Liver (tissue), 9 donors: Measurements from ENCODE around the gene GTF2E1. TPM values are rescaled to one million over a fixed set of nuclear protein-coding genes. Genes with fewer than 3 reads are reported as not detected.

Experiments
- DNase-seq: peaks from one replicate; pipeline ENCODE4 v3.0.0-alpha.2; 2017; ENCODE audit warnings: low spot score
- H3K27ac ChIP-seq, 2 donors: one replicate each; pipeline ENCODE4 v1.7.0; 2013; ENCODE audit warnings: inconsistent platforms in 2 of 2, low read length in 2 of 2, control low read depth in 1 of 2, low read depth in 1 of 2, mild to moderate bottlenecking in 1 of 2
- H3K27me3 ChIP-seq, 4 donors: one replicate each; pipeline versions ENCODE4 v1.6.1 to v1.7.0; 2013; ENCODE audit warnings: low read length in 3 of 4, inconsistent platforms in 1 of 4, mild to moderate bottlenecking in 1 of 4, moderate library complexity in 1 of 4; ENCODE audit not compliant: control insufficient read depth in 4 of 4, insufficient read depth in 4 of 4
- H3K36me3 ChIP-seq, 4 donors: one replicate each; pipeline versions ENCODE4 v1.6.1 to v1.7.0; 2013; ENCODE audit warnings: low read length in 3 of 4, mild to moderate bottlenecking in 3 of 4, low read depth in 1 of 4, moderate library complexity in 1 of 4; ENCODE audit not compliant: control insufficient read depth in 4 of 4, insufficient read depth in 3 of 4
- H3K4me1 ChIP-seq, 4 donors: one replicate each; pipeline versions ENCODE4 v1.6.1 to v1.7.0; 2013; ENCODE audit warnings: low read length in 3 of 4, mild to moderate bottlenecking in 3 of 4, moderate library complexity in 1 of 4; ENCODE audit not compliant: control insufficient read depth in 4 of 4, insufficient read depth in 4 of 4
- H3K4me3 ChIP-seq, 3 donors: one replicate each; pipeline versions ENCODE4 v1.6.1 to v1.7.0; 2013; ENCODE audit warnings: low read length in 3 of 3, control low read depth in 1 of 3, low read depth in 1 of 3, mild to moderate bottlenecking in 1 of 3
- H3K9ac ChIP-seq, 2 donors: one replicate each; pipeline ENCODE4 v1.7.0; 2013; ENCODE audit warnings: low read length in 2 of 2, mild to moderate bottlenecking in 2 of 2, moderate library complexity in 2 of 2, control low read depth in 1 of 2, low read depth in 1 of 2
- H3K9me3 ChIP-seq, 4 donors: one replicate each; pipeline versions ENCODE4 v1.6.1 to v1.7.0; 2013; ENCODE audit warnings: low read length in 3 of 4; ENCODE audit not compliant: control insufficient read depth in 4 of 4
- EGR1 ChIP-seq, 2 donors: IDR thresholded peaks; 2 replicates each; pipeline ENCODE4 v1.6.1; 2016 to 2018; ENCODE audit warnings: antibody characterized with exemption in 2 of 2, low read depth in 2 of 2
- FOXA1 ChIP-seq: IDR thresholded peaks from 2 replicates; pipeline ENCODE4 v1.6.1; 2016; ENCODE audit warnings: antibody characterized with exemption
- FOXA2 ChIP-seq: IDR thresholded peaks from 2 replicates; pipeline ENCODE4 v1.6.1; 2016; ENCODE audit warnings: antibody characterized with exemption
- GABPA ChIP-seq, 2 donors: IDR thresholded peaks in 1 of 2; conservative IDR thresholded peaks in 1 of 2; 2 replicates each; pipeline ENCODE4 v1.6.1; 2016; ENCODE audit warnings: antibody characterized with exemption in 2 of 2, mild to moderate bottlenecking in 1 of 2, moderate library complexity in 1 of 2
- HNF4A ChIP-seq, 2 donors: conservative IDR thresholded peaks; 2 replicates each; pipeline ENCODE4 v1.6.1; 2016; ENCODE audit warnings: antibody characterized with exemption in 2 of 2, mild to moderate bottlenecking in 2 of 2
- HNF4G ChIP-seq: IDR thresholded peaks from 2 replicates; pipeline ENCODE4 v1.6.1; 2016; ENCODE audit warnings: antibody characterized with exemption
- JUND ChIP-seq, 2 donors: IDR thresholded peaks; 2 replicates each; pipeline ENCODE4 v1.6.1; 2016; ENCODE audit warnings: antibody characterized with exemption in 2 of 2
- NR2F2 ChIP-seq: IDR thresholded peaks from 2 replicates; pipeline ENCODE4 v1.6.1; 2016; ENCODE audit warnings: antibody characterized with exemption
- RAD21 ChIP-seq, 2 donors: IDR thresholded peaks; 2 replicates each; pipeline ENCODE4 v1.6.1; 2016; ENCODE audit warnings: antibody characterized with exemption in 2 of 2, mild to moderate bottlenecking in 2 of 2
- SP1 ChIP-seq: IDR thresholded peaks from 2 replicates; pipeline ENCODE4 v1.6.1; 2018; ENCODE audit warnings: antibody characterized with exemption, mild to moderate bottlenecking
- TAF1 ChIP-seq: conservative IDR thresholded peaks from 2 replicates; pipeline ENCODE4 v1.6.1; 2016; ENCODE audit warnings: antibody characterized with exemption, mild to moderate bottlenecking
- YY1 ChIP-seq: IDR thresholded peaks from 2 replicates; pipeline ENCODE4 v1.6.1; 2016; ENCODE audit warnings: antibody characterized with exemption, mild to moderate bottlenecking
- ZBTB33 ChIP-seq: IDR thresholded peaks from 2 replicates; pipeline ENCODE4 v1.6.1; 2016; ENCODE audit warnings: antibody characterized with exemption
- WGBS: extraction: QIAGEN DNeasy Blood & Tissue Kit; methylation state at CpG from one replicate; pipeline ENCODE4 v1.1.7; 2013; 5-methylcytosine and 5-hydroxymethylcytosine counted together
- polyA plus RNA-seq, 2 donors: library from polyadenylated mRNA; stranded (reverse) in 1 of 2; unstranded in 1 of 2; fragments of 200-250 nt in 1 of 2; fragments of >200 nt in 1 of 2; fragmentation: Nextera tagmentation in 1 of 2; extraction: Ambion mirVana in 1 of 2; gene quantifications; one replicate each; pipeline versions ENCODE4 v1.2.1 to v1.2.3, GENCODE V29; 2013 to 2015
- total RNA-seq, 2 donors: library from RNA; depleted of rRNA; stranded (reverse); fragments of >200 nt; gene quantifications; one replicate each; pipeline ENCODE4 v1.2.3, GENCODE V29; 2014
- TF ChIP-seq, protein P1 (sequence below): IDR thresholded peaks from 2 replicates; pipeline ENCODE4 v1.6.1; 2016; ENCODE audit warnings: antibody characterized with exemption
- TF ChIP-seq, protein P2 (sequence below): IDR thresholded peaks from 2 replicates; pipeline ENCODE4 v1.6.1; 2016; ENCODE audit warnings: antibody characterized with exemption
- TF ChIP-seq, protein P3 (sequence below): fragments of 150-350 bp; IDR thresholded peaks from 2 replicates; pipeline ENCODE4 v1.5.1; 2017; ENCODE audit warnings: improper control_type of control experiment, low read depth, low read length; ENCODE audit not compliant: missing input control
- TF ChIP-seq, protein P4 (sequence below): IDR thresholded peaks from 2 replicates; pipeline ENCODE4 v1.6.1; 2016; ENCODE audit warnings: antibody characterized with exemption, mild to moderate bottlenecking
- donor health status: healthy.
- donor health status: healthy.
- donor health status: healthy.
- donor health status: healthy.
- donor health status: healthy.

The GTF2E1 gene
- total and polyA plus RNA-seq, 4 donors, result 2.3 to 9.5 (median 3.9) TPM

- Histone ChIP-seq H3K27ac (no peak overlapping the region), H3K9me3 (no peaks in the 10 kb centered on the region), H3K36me3 (peaks cover 0 to 8% (median 2%) of the 10 kb centered on the region in 4 donors), H3K4me3 (no peak overlapping the region), H3K9ac (no peak overlapping the region), H3K27me3 (no peaks in the 10 kb centered on the region), H3K4me1 (no peaks in the 10 kb centered on the region)
- no peak for DNase-seq
- TF ChIP-seq ZBTB33, result no peak
- TF ChIP-seq JUND (IDR thresholded peaks at IDR 0.05), result no peak
- TF ChIP-seq, protein P1, sequence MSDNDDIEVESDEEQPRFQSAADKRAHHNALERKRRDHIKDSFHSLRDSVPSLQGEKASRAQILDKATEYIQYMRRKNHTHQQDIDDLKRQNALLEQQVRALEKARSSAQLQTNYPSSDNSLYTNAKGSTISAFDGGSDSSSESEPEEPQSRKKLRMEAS, result no peak
- no peak for TF ChIP-seq SP1
- TF ChIP-seq NR2F2, result no peak
- TF ChIP-seq RAD21 (IDR thresholded peaks at IDR 0.05), result no peak
- TF ChIP-seq, protein P2, sequence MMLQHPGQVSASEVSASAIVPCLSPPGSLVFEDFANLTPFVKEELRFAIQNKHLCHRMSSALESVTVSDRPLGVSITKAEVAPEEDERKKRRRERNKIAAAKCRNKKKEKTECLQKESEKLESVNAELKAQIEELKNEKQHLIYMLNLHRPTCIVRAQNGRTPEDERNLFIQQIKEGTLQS, result no peak
These were observed 31.4 kb downstream of the GTF2E1 start for GRCh38 chr3:120773932-120774331.

- Histone ChIP-seq H3K27ac (no peak overlapping the region), H3K4me3 (no peak overlapping the region), H3K9ac (no peak overlapping the region), H3K4me1 (no peaks in the 10 kb centered on the region), H3K27me3 (no peaks in the 10 kb centered on the region), H3K9me3 (no peaks in the 10 kb centered on the region), H3K36me3 (peaks cover 0 to 8% (median 2%) of the 10 kb centered on the region in 4 donors)
- 93% methylated on average over 4 of the region's 4 CpGs for WGBS
- no peak for DNase-seq
- TF ChIP-seq TAF1 (no peak), HNF4A (conservative IDR thresholded peaks at IDR 0.05) (no peak), FOXA1 (no peak), YY1 (no peak), RAD21 (IDR thresholded peaks at IDR 0.05) (no peak), SP1 (no peak), FOXA2 (no peak), ZBTB33 (no peak), EGR1 (IDR thresholded peaks at IDR 0.05; ENCODE audit: low read depth in 2 of 2) (no peak), GABPA (IDR thresholded peaks at IDR 0.05 in 1 of 2, conservative IDR thresholded peaks at IDR 0.05 in 1 of 2) (no peak), NR2F2 (no peak), HNF4G (no peak)
- TF ChIP-seq, protein P1, result no peak
- TF ChIP-seq, protein P3, sequence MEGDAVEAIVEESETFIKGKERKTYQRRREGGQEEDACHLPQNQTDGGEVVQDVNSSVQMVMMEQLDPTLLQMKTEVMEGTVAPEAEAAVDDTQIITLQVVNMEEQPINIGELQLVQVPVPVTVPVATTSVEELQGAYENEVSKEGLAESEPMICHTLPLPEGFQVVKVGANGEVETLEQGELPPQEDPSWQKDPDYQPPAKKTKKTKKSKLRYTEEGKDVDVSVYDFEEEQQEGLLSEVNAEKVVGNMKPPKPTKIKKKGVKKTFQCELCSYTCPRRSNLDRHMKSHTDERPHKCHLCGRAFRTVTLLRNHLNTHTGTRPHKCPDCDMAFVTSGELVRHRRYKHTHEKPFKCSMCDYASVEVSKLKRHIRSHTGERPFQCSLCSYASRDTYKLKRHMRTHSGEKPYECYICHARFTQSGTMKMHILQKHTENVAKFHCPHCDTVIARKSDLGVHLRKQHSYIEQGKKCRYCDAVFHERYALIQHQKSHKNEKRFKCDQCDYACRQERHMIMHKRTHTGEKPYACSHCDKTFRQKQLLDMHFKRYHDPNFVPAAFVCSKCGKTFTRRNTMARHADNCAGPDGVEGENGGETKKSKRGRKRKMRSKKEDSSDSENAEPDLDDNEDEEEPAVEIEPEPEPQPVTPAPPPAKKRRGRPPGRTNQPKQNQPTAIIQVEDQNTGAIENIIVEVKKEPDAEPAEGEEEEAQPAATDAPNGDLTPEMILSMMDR, result no peak
- TF ChIP-seq, protein P4, sequence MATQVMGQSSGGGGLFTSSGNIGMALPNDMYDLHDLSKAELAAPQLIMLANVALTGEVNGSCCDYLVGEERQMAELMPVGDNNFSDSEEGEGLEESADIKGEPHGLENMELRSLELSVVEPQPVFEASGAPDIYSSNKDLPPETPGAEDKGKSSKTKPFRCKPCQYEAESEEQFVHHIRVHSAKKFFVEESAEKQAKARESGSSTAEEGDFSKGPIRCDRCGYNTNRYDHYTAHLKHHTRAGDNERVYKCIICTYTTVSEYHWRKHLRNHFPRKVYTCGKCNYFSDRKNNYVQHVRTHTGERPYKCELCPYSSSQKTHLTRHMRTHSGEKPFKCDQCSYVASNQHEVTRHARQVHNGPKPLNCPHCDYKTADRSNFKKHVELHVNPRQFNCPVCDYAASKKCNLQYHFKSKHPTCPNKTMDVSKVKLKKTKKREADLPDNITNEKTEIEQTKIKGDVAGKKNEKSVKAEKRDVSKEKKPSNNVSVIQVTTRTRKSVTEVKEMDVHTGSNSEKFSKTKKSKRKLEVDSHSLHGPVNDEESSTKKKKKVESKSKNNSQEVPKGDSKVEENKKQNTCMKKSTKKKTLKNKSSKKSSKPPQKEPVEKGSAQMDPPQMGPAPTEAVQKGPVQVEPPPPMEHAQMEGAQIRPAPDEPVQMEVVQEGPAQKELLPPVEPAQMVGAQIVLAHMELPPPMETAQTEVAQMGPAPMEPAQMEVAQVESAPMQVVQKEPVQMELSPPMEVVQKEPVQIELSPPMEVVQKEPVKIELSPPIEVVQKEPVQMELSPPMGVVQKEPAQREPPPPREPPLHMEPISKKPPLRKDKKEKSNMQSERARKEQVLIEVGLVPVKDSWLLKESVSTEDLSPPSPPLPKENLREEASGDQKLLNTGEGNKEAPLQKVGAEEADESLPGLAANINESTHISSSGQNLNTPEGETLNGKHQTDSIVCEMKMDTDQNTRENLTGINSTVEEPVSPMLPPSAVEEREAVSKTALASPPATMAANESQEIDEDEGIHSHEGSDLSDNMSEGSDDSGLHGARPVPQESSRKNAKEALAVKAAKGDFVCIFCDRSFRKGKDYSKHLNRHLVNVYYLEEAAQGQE, result no peak
- TF ChIP-seq, protein P2, result no peak
These were observed 32.9 kb downstream of the GTF2E1 start for GRCh38 chr3:120775411-120775810.
